Measurements from ENCODE around the gene CYP2W1.

Gene CYP2W1

DNA sequence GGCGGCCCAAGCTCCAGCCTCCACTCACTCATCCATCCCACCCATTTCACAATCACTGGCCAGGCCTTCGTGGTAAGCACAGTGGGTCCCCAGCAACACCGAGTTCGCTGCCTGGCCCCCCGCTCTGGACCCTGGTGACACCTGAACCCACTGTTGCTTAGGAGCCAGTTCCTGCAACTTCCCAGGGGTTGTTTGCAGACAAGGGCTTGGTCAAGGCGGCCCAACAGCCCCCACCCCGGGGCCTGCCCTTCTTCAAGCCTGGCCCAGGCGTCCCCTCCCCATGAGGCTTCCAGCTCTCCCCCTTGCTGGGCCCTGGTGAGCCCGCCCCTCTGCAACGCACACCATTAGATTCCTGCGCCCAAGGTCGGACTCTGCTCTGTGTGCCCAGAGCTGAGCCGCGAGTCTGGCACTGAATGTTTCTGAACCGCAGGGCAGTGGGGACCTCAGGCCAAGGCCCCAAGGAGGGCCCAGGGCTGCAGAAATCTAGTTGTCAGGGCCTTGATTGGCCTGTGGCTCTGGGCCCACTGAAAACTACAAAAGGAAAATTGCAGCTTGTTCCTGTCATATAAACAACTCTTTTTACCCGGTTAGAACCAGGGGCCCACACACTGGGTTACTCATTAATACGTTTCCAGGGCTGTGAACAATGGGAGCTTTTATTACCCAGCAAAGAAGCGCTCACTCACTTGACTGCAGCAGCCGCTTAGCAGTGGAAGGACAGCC, 5.5 kb upstream of the CYP2W1 start:
- peak; percentile 67 for DNase-seq (ENCODE audit: low read depth)
- TF ChIP-seq, protein P1, sequence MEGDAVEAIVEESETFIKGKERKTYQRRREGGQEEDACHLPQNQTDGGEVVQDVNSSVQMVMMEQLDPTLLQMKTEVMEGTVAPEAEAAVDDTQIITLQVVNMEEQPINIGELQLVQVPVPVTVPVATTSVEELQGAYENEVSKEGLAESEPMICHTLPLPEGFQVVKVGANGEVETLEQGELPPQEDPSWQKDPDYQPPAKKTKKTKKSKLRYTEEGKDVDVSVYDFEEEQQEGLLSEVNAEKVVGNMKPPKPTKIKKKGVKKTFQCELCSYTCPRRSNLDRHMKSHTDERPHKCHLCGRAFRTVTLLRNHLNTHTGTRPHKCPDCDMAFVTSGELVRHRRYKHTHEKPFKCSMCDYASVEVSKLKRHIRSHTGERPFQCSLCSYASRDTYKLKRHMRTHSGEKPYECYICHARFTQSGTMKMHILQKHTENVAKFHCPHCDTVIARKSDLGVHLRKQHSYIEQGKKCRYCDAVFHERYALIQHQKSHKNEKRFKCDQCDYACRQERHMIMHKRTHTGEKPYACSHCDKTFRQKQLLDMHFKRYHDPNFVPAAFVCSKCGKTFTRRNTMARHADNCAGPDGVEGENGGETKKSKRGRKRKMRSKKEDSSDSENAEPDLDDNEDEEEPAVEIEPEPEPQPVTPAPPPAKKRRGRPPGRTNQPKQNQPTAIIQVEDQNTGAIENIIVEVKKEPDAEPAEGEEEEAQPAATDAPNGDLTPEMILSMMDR (conservative IDR thresholded peaks at IDR 0.05; ENCODE audit: low read depth, low read length): no peak
- H3K4me3 ChIP-seq (ENCODE audit: low read length): no peak overlapping the region

DNA sequence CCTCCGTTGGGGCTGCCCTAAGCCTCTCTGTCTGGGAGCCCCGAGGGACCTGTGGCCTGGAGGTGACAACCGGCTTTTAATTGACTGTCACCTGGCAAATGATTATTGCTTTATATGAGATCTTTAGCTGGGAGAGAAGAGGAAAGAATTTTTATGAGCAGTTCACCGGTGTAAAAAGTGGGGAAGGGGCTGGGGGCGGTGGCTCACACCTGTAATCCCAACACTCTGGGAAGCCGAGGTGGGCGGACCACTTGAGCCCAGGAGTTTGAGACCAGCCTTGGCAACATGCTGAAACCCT, 5.0 kb upstream of the CYP2W1 start:
- no peak overlapping the region for H3K4me3 ChIP-seq (ENCODE audit: low read length)
- TF ChIP-seq, protein P1 (conservative IDR thresholded peaks at IDR 0.05; ENCODE audit: low read depth, low read length): no peak

DNA sequence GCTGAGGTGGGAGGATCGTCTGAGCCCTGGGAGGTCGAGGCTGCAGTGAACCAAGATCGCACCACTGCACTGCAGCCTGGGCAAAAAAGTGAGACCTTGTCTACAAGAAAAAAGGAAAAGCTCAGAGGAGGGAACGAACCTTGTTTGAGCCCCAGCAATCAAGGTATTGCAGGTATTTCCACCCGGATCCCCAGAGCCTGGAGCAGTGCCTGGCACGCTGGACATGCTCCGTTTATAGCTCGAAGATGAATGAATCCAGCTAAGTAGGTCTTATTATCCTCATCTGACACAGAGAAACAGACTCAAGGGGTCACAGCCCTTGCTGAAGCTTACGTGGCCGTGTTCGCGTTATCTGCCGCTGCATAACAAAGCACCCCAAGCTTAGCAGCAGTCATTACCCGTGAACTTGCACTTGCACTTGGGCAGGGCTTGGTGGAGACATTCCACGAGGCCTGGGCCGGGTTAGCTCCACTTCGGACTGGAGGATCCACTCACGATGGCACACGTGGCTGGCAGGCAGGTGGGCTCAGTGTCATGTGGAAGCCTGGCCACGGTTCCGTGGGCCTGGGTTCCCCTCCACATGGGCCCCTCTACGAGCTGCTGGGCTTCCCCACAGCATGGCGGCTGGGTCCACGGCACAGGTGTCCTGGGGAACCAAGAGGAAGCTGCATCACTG, 4.4 kb upstream of the CYP2W1 start:
- H3K4me3 ChIP-seq (ENCODE audit: low read length): no peak overlapping the region
- TF ChIP-seq, protein P1 (conservative IDR thresholded peaks at IDR 0.05; ENCODE audit: low read depth, low read length): no peak
- no peak for DNase-seq (ENCODE audit: low read depth)

More for the DNA sequence above, 5.0 kb upstream of the CYP2W1 start:
- no peak for DNase-seq (ENCODE audit: low read depth)

DNA sequence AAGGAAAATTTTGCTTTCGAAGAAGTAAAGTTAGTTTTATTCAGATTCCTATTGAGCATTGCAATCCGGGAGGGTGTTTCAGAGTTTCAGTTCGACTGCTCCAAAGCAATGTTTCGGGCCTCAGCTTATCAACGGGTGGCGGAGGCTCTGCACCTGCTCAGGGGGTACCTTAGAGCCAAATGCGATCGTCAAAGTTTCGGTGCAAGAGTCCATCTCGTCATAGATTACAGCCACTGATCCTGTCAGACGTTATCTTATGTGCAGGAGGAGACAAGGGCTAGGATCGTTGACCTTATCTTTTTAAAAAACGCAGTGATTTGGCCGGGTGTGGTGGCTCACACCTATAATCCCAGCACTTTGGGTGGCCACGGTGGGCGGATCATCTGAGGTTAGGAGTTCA, 3.8 kb upstream of the CYP2W1 start:
- H3K4me3 ChIP-seq (ENCODE audit: low read length): no peak overlapping the region
- DNase-seq (ENCODE audit: low read depth): no peak
- TF ChIP-seq, protein P1 (conservative IDR thresholded peaks at IDR 0.05; ENCODE audit: low read depth, low read length): no peak

DNA sequence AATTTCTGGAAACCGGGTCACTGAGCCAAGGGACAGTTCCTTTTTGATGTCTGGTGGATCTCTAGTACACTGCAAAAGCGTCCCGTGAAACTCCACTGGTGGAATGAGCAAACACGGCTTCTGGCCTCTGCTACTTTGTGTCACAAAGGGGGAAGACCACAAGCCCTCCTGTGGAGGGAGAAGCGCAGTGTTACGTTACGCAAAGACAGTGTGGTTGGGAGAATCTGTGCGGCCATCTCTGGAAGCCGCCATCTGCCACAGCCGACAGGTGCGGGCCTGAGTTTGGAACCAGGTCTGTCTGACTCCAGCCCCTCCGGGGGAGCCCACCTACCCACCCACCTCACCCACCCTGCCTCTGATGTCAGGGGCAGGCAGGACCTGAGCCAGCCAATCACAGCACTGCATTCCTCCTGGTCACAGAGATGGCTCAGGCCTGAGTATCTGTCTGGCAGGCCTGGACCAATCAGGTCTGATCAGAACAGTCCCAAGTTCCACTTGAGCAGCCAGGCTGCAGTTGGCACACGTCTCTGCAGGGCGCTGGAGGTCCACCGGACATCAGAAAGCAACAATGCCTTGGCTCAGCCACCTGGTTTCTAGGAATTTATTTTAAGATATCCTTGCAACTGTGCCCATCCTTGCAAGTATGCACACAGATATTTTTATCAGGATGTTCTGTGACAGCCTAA, 3.0 kb upstream of the CYP2W1 start:
- DNase-seq (ENCODE audit: low read depth): no peak
- TF ChIP-seq, protein P1 (conservative IDR thresholded peaks at IDR 0.05; ENCODE audit: low read depth, low read length): no peak
- H3K4me3 ChIP-seq (ENCODE audit: low read length): no peak overlapping the region

DNA sequence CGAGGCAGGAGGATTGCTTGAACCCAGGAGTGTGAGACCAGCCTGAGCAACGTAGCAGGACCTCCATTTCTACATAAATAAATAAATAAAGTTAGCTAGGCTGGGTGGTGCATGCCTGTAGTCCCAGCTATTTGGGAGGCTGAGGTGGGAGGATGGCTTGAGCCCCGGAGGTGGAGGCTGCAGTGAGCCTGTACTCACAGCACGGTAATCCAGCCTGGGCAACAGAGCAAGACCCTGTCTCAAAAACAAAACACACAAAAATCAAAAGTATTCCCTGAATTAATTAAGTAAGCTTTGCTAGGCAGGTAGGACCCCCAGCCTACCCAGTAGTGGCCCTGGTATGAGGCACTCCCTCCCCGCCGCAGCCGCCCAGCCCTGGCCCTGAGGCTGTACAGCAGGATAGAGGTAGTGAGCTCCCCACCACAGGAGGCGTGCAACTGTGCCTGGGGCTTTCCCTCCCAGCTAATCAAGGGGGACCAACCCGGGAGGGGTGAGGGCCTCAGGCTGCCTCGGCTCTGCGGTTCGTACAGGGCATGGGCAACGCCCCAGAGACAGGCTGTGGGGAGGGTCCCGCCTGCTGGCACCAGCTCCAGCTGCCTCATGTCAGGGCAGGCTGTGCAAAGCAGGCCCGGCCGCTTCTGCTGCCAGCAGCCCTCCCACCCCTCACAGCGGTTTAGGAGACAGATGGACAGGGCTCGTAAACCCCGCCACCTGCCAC, 1.0 kb upstream of the CYP2W1 start:
- H3K4me3 ChIP-seq (ENCODE audit: low read length): no peak overlapping the region
- DNase-seq (ENCODE audit: low read depth): no peak
- TF ChIP-seq, protein P1 (conservative IDR thresholded peaks at IDR 0.05; ENCODE audit: low read depth, low read length): no peak
